Forelimb muscle (tissue), 1 donor: ENCODE results near the gene NDUFS1. TPM values are rescaled to one million over a fixed set of nuclear protein-coding genes. Genes with fewer than 3 reads are reported as not detected.
"Not testable (repeated sequence)": the region's sequence is repeated elsewhere in the genome, so short reads cannot be mapped to it uniquely, and the experiment has no call there.

Experiments used
- DNase-seq: peaks from one replicate; pipeline ENCODE4 v3.0.0-alpha.2; 2013; ENCODE audit warnings: low read depth
- polyA plus RNA-seq: library from polyadenylated mRNA; unstranded; fragments of 120-200 nt; gene quantifications from one replicate; pipeline ENCODE4 v1.2.1, GENCODE V29; 2013; ENCODE audit not compliant: insufficient read length

The NDUFS1 gene
- 65.0 TPM for polyA plus RNA-seq

DNA sequence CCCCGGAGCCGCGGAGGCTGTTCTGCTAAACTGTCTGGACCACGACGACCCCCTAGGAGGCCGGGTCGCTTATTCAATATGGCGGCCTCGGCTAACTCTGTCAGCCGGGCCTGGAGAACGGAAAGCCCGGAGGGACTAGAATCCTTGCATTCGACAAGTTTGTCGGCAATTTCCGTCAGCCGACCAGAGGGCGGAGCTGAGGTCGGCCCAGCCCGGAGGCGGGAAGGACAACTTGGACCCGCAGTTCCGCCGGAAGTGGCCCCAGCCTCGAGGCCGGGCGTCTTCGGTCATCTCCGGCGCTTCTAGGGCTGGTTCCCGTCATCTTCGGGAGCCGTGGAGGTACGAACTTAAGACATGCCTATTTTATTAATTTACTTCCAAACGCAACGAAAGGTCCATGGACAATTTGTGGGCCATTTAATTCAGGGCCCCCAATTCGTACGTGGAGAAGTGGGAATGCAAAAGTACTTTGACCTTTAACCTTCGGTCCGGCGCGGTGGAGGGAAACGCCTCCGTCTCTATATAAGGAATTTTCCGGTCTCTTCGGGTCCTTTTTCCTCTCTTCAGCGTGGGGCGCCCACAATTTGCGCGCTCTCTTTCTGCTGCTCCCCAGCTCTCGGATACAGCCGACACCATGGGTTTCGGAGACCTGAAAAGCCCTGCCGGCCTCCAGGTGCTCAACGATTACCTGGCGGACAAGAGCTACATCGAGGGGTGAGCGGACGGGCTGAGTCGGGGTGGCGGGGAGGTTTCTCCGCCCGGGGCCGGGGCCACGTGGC, at the start of gene NDUFS1, which contains the start of gene EEF1B2:
NDUFS1 (minus strand) TSS at position 99 of the 779 bp plus-strand sequence. CDS start 5,766 bp downstream, outside the sequence.
EEF1B2 (plus strand) TSS at position 550 of the 779 bp plus-strand sequence; CDS start at position 635, 85 bp downstream.
- peak; percentile 99 for DNase-seq

DNA sequence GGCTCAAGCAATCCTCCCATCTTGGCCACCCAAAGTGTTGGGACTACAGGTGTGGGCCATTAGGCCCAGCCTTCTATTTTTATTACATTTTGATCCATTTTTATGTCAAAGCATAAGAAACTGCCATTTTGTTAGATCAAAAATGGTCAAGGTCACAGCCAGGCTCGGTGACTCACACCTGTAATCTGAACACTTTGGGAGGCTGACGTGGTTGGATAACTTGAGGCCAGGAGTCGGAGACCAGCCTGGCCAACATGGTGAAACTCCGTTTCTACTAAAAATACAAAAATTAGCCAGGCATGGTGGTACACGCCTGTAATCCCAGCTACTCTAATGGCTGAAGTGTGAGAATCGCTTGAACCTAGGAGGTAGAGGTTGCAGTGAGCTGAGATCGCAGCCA, 49.7 kb upstream of the NDUFS1 start:
- DNase-seq, result no peak

DNA sequence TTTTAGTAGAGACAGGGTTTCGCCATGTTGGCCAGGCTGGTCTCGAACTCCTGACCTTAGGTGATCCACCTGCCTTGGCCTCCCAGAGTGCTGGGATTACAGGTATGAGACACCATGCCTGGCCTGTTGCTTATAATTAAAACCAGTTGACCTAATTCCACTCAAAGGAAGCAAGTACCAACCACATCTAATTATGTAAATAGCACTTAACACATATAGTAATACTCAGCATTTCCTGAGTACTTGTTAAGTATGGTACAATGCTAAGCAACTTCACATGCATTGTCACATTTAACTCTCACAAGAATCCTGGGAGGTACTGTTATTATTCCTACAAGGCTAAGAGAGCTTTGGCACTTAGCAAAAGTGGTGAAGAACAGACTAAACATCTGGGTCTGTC, 48.1 kb upstream of the NDUFS1 start:
- DNase-seq, result not testable (repeated sequence)

DNA sequence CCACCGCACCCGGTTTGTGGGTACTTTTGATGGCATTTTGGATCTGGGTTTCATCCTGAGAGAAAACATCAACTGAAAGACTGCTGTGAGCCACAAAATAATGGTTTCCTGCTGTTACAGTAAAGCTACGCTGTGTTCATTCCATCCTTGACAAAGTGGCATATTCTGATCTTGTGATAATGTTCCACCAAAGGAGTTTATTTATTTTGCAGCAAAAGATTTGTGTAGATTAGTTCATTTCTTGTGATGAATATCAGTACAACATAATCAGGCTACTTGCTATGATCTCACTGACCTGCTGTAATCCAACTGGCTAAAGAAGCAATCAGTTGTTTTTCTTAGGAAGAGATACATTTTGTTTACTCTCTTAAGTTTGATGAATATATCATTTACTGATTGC, 45.5 kb upstream of the NDUFS1 start:
- DNase-seq, result no peak

DNA sequence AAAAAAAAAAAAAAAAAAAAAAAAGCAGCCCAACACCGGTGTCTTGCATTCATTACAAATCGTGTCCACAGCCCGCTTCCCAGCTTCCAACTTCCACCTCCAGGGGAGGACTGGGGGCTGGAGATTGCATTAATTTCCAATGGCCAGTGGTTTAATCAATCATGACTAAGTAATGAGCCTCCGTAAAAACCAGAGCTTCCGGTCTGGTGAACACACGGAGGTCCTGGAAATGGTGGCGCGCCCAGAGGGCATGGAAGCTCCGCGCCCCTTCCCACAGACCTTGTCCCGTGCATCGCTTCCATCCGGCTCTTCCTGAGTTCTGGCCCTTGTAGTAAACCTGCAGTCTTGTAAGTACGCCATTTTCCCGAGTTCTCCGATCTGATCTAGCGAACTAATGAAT, 44.1 kb upstream of the NDUFS1 start:
- no peak for DNase-seq

DNA sequence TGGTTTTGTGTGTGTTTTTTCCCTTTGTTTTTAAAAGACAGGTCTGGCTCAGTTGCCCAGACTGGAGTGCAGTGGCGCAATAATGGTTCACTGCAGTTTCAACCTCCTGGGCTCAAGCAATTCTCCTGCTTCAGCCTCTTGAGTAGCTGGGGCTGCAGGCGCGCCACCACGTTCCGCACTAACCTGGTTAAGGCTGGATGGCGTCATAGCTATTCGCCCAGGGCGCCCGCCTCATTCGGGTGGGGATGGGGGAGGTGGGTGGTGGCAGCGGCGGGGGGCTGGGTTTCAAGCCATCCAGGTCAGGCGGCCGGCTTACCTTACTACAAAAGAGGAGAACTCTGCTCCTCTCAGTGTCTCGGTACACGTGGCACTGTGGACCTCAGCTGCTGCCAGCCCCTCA, 43.2 kb upstream of the NDUFS1 start:
- no peak for DNase-seq

DNA sequence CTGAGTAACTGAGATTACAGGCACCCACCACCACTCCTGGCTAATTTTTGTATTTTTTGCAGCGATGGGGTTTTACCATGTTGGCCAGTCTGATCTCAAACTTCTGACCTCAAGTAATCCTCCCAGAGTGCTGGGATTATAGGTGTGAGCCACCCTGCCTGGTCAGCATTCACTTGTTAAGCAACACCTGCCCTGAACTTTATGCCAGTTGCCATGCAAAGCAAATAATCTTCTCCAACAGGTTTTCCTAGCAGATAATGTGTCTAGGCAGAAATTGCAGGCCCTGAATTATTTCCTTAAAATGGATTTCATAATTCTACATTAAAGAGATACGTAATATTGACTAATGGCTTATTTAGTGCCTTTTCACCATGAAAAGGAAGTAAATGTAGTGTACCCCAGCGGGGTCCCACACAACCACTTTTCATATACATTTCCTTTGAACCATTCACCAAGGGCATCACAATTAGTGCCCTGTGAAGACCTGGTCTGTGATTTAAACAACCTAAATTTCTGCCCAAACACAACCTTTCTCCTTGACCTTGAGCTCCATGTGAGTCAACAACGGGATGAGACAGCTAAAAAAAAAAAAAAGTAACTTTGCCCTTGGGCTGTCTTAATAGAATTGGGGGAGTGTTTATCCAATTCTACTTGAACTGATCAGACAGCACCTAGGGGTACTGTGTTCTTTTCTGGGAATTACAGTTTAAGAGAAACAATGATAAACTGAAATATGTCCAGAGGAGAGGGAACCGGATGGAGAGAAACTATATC, 42.0 kb upstream of the NDUFS1 start:
- DNase-seq, result no peak

DNA sequence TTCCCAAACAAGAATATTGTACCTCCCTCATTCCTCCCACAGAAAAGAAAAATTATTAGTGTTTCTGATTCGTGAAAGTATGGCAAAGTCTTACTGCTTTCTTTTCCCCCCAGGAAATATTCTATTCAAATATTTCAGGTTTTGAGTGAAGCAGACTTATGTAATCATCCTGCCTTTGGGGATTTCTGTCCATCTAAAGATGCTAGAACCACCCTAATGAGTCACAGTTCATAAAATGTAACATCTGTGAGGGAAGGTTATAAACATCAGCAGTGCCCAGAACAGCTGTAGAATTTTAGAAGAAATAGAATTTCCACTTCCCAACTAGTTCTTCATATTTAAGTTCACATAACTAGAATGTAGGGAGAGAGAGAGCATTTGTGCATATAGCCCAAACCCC, 39.4 kb upstream of the NDUFS1 start:
- DNase-seq, result peak; percentile 70

DNA sequence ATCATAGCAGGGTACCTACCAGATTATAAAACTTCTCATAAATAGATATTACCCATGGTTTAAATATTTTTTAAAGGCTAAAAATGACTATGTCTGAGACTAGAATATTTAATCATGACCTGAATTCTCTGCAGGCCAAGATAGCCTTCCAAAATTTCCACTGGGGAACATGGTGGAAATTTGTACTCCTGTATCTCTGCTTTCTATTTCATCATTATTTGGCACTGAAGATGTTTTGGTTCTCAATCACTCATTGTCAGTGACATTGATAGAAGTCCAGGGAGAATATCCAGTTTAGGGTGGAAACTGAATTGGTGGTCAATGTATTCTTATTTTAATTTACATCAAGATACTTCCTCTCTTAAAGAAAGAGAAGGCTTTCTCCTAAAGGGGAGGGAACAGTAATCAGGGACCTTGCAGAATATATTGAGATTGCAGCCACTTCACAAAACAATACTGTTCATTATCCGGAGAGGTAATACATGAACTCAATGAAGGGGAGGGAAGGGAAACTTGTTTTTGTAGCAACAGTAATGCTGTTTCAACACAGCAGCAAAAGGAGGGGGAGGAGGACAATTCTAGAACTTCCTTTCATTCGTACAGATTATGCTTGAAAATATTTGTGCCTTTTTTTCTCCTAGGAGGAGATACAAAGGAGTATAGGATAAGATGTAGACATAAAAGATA, 34.6 kb upstream of the NDUFS1 start:
- no peak for DNase-seq

DNA sequence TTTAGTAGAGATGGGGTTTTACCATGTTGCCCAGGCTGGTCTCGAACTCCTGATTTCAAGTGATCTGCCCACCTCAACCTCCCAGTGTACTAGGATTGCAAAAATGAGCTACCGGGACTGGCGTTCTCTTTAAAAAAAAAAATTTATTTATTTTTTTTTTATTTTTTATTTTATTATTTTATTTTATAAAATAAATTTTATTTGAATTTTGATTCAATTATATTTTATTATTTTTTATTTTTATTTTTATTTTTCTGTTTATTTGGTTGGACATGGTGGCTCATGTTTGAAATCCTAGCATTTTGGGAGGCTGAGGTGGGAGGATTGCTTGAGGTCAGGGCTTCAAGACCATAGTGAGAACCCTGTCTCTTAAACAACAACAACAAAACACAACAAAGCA, 32.9 kb upstream of the NDUFS1 start:
- no peak for DNase-seq

DNA sequence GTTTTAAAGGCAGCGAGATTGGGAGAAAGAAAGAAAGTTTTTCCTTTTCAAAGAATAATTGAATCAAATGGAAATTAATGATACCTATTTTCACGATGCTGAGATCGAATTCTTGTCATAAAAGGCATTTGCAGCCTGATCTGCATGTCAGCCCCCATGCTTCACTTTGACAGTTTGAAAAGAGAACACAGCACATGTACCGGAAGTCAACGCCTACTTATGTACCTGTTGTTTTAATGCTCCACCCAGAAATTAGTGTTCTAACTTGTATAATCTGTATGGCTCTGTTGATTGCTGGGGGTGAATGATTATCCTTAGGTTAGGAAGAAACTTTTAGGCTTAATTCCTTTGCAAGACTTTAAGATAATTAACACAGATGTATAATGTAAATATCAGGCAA, 31.4 kb upstream of the NDUFS1 start:
- DNase-seq, result no peak

DNA sequence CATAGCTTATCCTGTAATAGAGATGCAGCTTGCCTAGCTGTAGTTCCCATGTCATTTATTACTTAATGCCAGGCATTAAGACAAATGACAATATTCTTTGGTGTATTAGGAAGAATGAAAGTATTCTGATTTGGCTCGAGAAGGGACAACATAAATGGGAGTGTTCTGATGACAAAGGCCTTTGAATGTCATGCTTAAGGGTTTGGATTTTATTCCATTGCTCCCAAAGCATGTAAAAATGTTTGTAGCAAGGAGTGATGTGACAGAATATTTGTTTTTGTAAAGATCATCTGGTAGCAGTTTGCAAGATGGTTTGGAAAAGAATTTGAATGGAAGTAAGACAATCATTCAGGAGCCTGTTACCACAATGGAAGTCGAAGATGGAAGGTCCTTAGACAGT, 30.9 kb upstream of the NDUFS1 start:
- no peak for DNase-seq

DNA sequence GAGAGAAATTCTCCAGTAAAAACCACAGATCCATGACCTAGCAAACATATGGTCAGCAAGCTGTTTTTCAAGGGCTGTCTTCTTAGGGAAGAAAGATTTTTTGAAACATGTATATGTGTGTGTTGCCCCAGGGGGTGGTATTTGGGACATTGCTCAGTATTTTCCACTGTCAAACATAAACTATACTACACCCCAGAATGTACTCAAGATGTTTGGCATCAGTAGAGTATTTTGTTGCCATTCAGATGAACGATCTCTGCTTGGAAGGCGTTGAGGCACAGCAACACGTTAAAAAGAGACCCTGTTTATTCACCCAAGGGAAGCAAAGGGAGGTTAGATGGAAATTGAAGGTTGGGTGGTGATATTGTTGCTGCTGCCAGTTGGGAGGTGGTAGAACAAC, 30.4 kb upstream of the NDUFS1 start:
- no peak for DNase-seq

DNA sequence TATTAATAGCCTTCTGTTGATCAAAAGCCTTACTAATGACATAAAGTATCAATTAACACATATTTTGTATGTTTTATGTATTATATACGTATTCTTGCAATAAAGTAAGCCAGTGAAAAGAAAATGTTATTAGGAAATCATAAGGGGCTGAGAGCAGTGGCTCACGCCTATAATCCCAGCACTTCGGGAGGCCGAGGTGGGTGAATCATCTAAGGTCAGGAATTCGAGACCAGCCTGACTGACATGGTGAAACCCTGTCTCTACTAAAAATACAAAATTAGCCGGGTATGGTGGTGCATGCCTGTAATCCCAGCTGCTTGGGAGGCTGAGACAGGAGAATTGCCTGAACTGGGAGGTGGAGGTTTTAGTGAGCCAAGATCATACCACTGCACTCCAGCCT, 22.3 kb upstream of the NDUFS1 start:
- DNase-seq, result not testable (repeated sequence)

DNA sequence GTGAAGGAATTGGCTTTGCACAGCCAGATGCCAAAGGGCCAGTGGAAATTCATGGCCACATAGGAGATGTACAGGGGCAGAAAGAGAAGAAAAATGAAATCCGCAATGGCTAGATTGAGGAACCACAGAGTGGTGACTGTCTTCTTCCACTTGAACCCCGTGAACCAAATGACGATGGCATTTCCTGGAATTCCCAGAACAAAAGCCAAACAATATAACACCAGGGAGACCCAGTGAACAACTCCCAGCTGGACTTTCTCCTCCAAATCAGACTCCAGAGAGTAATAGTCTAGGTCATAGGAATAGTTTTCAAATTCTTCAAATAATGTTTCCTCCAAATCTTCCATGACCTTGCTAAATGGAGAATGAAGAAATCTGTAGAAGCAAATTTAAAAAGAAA, 17.7 kb upstream of the NDUFS1 start:
- no peak for DNase-seq

DNA sequence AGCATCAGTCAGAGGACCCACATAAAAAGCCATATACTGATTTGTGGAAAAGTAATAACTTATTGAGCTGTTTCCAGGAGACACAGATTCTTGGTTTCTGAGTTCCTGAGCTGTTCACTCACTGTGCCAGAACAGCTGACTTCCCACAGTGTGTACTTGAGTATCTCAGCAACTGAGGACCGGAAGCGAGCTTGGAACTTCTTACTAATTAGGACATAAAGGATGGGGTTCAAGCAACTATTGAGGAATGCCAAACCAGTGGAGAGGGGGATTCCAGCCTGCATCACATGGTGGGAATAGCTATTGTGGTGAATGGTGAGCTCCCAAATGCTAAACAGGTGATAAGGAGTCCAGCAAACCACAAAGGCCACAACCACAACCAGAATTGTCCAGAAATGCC, 16.9 kb upstream of the NDUFS1 start:
- DNase-seq, result peak; percentile 65

DNA sequence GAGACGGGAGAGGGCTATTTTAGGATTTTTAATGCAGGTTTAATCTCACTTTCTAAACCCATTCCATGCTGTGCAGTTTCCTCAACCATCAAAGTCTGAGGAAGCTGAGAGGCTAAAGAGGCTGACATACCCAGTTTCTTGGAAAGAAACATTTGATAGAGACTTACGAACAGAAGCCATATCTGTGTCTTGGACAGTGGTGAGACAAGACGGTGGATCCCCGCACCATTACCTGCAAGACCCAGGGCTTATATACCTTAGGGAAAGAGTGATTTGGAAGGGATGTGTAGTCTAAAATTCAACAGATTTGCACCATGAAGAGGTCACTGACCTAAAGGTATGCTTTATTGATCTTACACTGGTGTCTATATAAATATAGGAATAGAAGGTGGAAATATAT, 13.9 kb upstream of the NDUFS1 start:
- no peak for DNase-seq

DNA sequence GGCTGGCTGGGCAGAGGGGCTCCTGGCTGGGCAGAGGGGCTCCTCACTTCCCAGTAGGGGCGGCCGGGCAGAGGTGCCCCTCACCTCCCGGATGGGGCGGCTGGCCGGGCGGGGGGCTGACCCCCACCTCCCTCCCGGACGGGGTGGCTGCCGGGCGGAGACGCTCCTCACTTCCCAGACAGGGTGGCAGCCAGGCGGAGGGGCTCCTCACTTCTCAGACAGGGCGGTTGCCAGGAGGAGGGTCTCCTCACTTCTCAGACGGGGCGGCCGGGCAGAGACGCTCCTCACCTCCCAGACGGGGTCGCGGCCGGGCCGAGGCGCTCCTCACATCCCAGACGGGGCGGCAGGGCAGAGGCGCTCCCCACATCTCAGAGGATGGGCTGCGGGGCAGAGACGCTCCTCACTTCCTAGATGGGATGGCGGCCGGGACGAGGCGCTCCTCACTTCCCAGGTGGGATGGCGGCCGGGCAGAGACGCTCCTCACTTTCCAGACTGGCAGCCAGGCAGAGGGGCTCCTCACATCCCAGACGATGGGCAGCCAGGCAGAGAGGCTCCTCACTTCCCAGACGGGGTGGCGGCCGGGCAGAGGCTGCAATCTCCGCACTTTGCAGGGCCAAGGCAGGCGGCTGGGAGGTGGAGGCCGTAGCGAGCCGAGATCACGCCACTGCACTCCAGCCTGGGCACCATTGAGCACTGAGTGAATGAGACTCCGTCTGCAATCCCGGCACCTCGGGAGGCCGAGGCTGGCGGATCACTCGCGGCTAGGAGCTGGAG, 12.6 kb upstream of the NDUFS1 start:
- DNase-seq, result not testable (repeated sequence)

DNA sequence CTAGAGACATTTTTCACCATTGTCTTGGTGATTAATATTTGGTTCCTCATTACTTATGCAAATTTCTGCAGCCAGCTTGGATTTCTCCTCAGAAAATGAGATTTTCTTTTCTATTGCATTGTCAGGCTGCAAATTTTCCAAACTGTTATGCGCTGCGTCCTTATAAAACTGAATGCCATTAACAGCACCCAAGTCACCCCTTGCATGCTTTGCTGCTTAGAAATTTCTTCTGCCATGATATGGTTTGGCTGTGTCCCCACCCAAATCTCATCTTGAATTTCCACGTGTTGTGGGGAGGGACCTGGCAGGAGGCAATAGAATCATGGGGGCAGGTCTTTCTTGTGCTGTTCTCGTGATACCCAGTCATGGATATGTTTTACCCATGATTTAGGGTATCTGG, 9.0 kb upstream of the NDUFS1 start:
- DNase-seq, result not testable (repeated sequence)

DNA sequence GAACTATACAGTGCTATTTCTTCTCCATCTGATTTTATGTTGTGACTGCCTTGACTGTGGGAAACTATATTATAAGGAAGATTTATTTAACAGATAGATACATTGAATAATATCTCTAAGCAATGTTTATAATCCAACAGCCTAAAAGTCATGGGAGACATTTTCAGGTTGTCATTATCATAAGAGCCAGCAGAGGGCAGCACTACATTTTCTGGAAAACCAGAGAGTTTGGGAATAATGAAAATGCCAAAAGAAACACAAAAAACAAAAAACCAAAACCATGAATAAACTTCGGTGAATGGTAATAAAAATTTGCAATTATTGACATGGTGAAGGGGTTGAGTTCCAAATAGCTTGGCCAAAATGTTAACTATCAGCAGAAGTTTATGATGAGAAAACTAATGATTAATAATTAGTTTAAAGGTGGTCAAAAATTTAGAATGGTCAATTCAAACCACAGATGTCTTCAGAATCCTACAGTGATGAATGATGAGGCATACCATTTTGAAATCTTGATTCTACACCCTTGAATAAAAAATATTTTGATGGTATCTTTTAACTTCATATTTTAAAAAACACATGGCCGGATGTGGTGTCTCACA, 5.1 kb upstream of the NDUFS1 start:
- DNase-seq, result no peak

DNA sequence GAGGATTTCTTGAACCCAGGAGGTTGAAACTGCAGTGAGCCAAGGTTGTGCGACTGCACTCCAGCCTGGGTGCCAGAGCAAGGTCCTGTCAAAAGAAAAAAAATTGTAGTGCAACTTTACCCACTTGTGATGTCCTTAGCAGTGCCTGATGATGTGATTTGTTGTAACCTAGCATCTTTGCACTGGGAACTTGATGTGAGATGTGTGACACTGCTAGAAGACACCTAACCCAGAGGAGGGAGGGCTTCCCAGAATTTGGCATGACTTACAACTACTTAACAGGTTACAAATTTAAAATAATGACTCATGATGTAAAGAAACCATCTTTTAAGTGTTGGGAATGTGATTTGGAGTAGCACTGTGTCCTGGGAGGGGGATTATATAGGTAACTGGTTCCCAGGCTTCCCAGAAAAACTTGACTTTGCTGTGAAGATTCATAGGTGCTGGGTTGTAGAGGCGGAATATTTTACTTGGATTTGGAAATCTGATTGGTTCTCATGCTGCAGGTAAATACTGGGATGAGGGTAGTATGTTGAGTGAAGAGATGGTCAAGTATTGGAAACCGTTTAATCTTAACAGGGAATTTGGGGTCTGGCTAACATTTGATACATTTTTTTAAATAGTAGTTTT, 4.1 kb upstream of the NDUFS1 start:
- no peak for DNase-seq
